SK-N-MC (cell line): ENCODE data around the gene SLC43A1.
A peak's percentile ranks its signal among the peaks of the same experiment; 100 is the strongest.

Experiments
- DNase-seq: peaks from one replicate; pipeline ENCODE4 v3.0.0-alpha.2; 2011; ENCODE audit warnings: low read depth, low spot score
- H3K27ac ChIP-seq: fragments of 200-600 bp; sonication (generic); 2 replicates; pipeline ENCODE4 v1.5.1; 2016; ENCODE audit warnings: mixed run types
- H3K36me3 ChIP-seq: fragments of 200-600 bp; sonication (generic); 2 replicates; pipeline ENCODE4 v1.6.1; 2017; ENCODE audit warnings: antibody characterized with exemption, low read length, mixed read lengths; ENCODE audit not compliant: insufficient read depth
- H3K4me3 ChIP-seq: fragments of 200-600 bp; sonication (generic); 2 replicates; pipeline ENCODE4 v1.5.1; 2016
- H3K9ac ChIP-seq: fragments of 200-600 bp; sonication (generic); 2 replicates; pipeline ENCODE4 v1.8.0; 2017; ENCODE audit warnings: mixed run types, mixed read lengths; ENCODE audit not compliant: insufficient read length
- H3K9me3 ChIP-seq: fragments of 200-600 bp; sonication (generic); 2 replicates; pipeline ENCODE4 v1.6.1; 2017; ENCODE audit warnings: low read depth, mild to moderate bottlenecking, antibody characterized with exemption, low read length, moderate library complexity, mixed read lengths
- EZH2 ChIP-seq: fragments of 200-600 bp; sonication (generic); IDR thresholded peaks from one replicate; pipeline ENCODE4 v1.6.1; 2017; ENCODE audit warnings: antibody characterized with exemption
- FOXP2 ChIP-seq: optimal IDR thresholded peaks from 2 replicates; pipeline ENCODE3; 2011; ENCODE audit warnings: mild to moderate bottlenecking, moderate library complexity; ENCODE audit not compliant: insufficient read depth; ENCODE audit errors: extremely low read length, control extremely low read depth
- POLR2AphosphoS5 ChIP-seq: IDR thresholded peaks from 2 replicates; pipeline ENCODE4 v1.6.1; 2012; ENCODE audit warnings: mild to moderate bottlenecking, low read depth, low read length, borderline replicate concordance

SLC43A1 gene

GRCh38 chr11:57514538-57515331, 767 bp downstream of the SLC43A1 start:
- H3K4me3 ChIP-seq = peak overlapping the region; percentile 92
- H3K36me3 ChIP-seq = no peaks in the 10 kb centered on the region
- no peak overlapping the region for H3K27ac ChIP-seq
- TF ChIP-seq FOXP2 (no peak), POLR2AphosphoS5 (no peak; the same call in 1 of the 2 replicates), EZH2 (no peak)
- H3K9me3 ChIP-seq = no peaks in the 10 kb centered on the region
- no peak for DNase-seq
- H3K9ac ChIP-seq = peak overlapping the region; percentile 78

GRCh38 chr11:57513911-57514537, 1.5 kb downstream of the SLC43A1 start:
- DNase-seq = no peak
- Histone ChIP-seq H3K9ac (peak overlapping the region; percentile 78), H3K4me3 (peak overlapping the region; percentile 92), H3K27ac (no peak overlapping the region), H3K9me3 (no peaks in the 10 kb centered on the region), H3K36me3 (no peaks in the 10 kb centered on the region)
- TF ChIP-seq EZH2 (no peak), POLR2AphosphoS5 (no peak; the same call in 1 of the 2 replicates), FOXP2 (no peak)

- TF ChIP-seq FOXP2 (no peak), POLR2AphosphoS5 (no peak)
- H3K36me3 ChIP-seq = no peaks in the 10 kb centered on the region
- no peaks in the 10 kb centered on the region for H3K9me3 ChIP-seq
- DNase-seq = no peak
- peak overlapping the region; percentile 71; the same call in 1 of the 2 replicates for H3K27ac ChIP-seq
- H3K4me3 ChIP-seq = peak overlapping the region; percentile 92
- no peak overlapping the region for H3K9ac ChIP-seq
These were observed 2.1 kb downstream of the SLC43A1 start for GRCh38 chr11:57513452-57513795.

GRCh38 chr11:57512646-57513451, 2.7 kb downstream of the SLC43A1 start:
- TF ChIP-seq FOXP2 (no peak), POLR2AphosphoS5 (no peak), EZH2 (no peak)
- no peaks in the 10 kb centered on the region for H3K9me3 ChIP-seq
- H3K36me3 ChIP-seq = no peaks in the 10 kb centered on the region
- H3K4me3 ChIP-seq = peak overlapping the region; percentile 92
- H3K27ac ChIP-seq = peak overlapping the region; percentile 71
- DNase-seq = no peak
- H3K9ac ChIP-seq = no peak overlapping the region

- H3K9ac ChIP-seq = no peak overlapping the region
- TF ChIP-seq POLR2AphosphoS5 = no peak
- no peak for TF ChIP-seq EZH2
- no peak for TF ChIP-seq FOXP2
- H3K9me3 ChIP-seq = no peaks in the 10 kb centered on the region
- peak overlapping the region; percentile 78 for H3K27ac ChIP-seq
- H3K36me3 ChIP-seq = no peaks in the 10 kb centered on the region
- DNase-seq = no peak
- no peak overlapping the region for H3K4me3 ChIP-seq
These were observed 3.6 kb downstream of the SLC43A1 start for GRCh38 chr11:57511741-57512430.

- no peak overlapping the region for H3K9ac ChIP-seq
- DNase-seq = no peak
- TF ChIP-seq POLR2AphosphoS5 (no peak), FOXP2 (no peak), EZH2 (no peak)
- no peaks in the 10 kb centered on the region for H3K36me3 ChIP-seq
- no peaks in the 10 kb centered on the region for H3K9me3 ChIP-seq
- H3K4me3 ChIP-seq = no peak overlapping the region
- H3K27ac ChIP-seq = no peak overlapping the region
These were observed 6.9 kb downstream of the SLC43A1 start for GRCh38 chr11:57508341-57509170.

GRCh38 chr11:57506522-57506921, 9.0 kb downstream of the SLC43A1 start:
- no peak overlapping the region for H3K27ac ChIP-seq
- no peak for DNase-seq
- no peak overlapping the region for H3K9ac ChIP-seq
- H3K4me3 ChIP-seq = no peak overlapping the region
- no peaks in the 10 kb centered on the region; the same call in 1 of the 2 replicates for H3K36me3 ChIP-seq
- TF ChIP-seq FOXP2 (no peak), POLR2AphosphoS5 (no peak), EZH2 (no peak)
- no peaks in the 10 kb centered on the region for H3K9me3 ChIP-seq
